ENCODE results near the gene COPS8.

The COPS8 gene

DNA sequence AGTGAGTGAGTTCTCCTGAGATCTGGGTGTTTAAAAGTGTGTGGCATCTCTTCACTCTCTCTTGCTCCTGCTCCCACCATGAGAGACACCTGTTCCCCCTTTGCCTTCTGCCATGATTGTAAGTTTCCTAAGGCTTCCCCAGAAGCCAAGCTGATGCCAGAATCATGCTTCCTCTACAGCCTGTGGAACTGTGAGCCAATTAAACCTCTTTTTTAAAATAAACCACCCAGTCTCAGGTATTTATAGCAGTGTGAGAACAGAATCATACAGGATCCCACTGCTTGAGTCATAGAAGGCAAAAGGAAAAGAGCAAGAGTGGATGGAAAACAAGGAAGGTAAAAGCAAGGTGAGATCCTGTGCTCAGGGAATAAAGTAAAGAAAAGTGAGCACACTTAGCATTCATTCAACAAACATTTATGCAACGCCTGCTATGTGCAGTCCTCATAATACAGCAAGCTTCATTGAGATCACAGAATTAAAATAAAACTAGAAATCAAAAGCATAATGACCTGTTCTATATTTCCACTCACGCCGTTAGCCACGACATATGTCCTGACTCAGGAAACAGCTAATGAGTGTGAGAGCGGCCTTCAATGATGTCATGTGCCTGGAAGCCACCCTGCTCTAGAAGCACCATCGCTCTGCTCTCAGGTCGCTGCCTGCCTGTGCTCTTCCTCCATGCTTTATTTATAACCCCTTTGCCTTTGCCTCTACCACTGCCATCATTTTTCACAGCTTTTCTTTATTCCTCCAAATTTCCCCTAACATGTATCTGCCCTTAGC is 11.3 kb upstream of the COPS8 start:
- no peaks in the 10 kb centered on the region for H3K4me1 ChIP-seq (ENCODE audit: control insufficient read depth in 1 of 2, insufficient read depth in 1 of 2, low read depth in 1 of 2, low read length in 1 of 2)
- no peak overlapping the region for H3K4me3 ChIP-seq (ENCODE audit: low read depth in 1 of 2, low read length in 1 of 2)
- no peaks in the 10 kb centered on the region for H3K36me3 ChIP-seq
- TF ChIP-seq CTCF (IDR thresholded peaks at IDR 0.05), result no peak
- H3K27ac ChIP-seq, result no peak overlapping the region
- H3K9me3 ChIP-seq, result no peaks in the 10 kb centered on the region
- no peaks in the 10 kb centered on the region for H3K27me3 ChIP-seq

DNA sequence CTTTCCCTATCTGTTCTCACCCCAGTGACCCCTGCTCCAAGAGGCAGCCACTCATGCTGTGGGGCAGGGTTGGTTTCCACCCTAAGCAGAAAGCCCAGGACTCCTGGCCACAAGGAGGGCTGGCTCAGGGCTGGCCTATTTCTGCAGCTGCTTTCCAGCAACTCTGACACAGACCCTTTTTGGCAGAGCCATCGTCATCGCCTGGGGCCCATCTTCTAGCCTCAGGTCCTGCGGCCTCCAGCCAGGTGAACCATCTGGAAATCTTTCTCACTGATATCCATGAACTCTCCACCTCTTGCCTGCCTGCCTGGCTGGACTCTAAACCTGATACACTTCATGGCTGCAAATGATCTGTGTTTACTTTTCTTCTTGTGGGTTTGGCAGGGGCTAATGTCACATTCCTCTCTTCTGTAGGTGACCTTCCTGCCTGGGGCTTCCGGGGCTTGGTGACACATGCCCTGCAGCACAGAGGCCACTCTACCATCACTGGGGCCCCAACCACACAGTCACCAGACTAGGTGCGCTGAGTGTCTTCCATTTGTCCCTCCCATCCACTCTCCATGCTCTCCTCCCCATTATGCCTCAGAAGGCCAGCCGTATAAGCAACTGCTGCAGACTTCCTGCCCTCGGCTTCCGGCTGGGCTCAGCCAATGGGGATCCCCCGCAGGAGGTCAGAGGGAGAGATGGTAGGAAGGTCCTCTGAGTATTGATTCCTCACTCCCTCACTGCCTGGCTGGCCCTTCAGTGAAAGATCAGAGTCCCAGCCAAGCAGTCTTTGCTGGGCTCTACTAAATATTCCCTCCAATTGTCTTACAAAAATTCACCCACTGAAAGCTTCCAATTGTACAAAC is 9.7 kb upstream of the COPS8 start:
- Histone ChIP-seq H3K9me3 (no peaks in the 10 kb centered on the region), H3K36me3 (no peaks in the 10 kb centered on the region), H3K4me1 (ENCODE audit: control insufficient read depth in 1 of 2, insufficient read depth in 1 of 2, low read depth in 1 of 2, low read length in 1 of 2) (no peaks in the 10 kb centered on the region), H3K27ac (no peak overlapping the region), H3K27me3 (no peaks in the 10 kb centered on the region), H3K4me3 (ENCODE audit: low read depth in 1 of 2, low read length in 1 of 2) (no peak overlapping the region)
- TF ChIP-seq CTCF (IDR thresholded peaks at IDR 0.05), result no peak

GRCh38 chr2:237081596-237081995 is 4.1 kb upstream of the COPS8 start:
- no peak overlapping the region for H3K4me3 ChIP-seq (ENCODE audit: low read depth in 1 of 2, low read length in 1 of 2)
- H3K9me3 ChIP-seq, result no peaks in the 10 kb centered on the region
- no peak for TF ChIP-seq CTCF (IDR thresholded peaks at IDR 0.05)
- H3K27ac ChIP-seq, result no peak overlapping the region
- no peaks in the 10 kb centered on the region for H3K36me3 ChIP-seq
- peaks cover 11 to 17% of the 10 kb centered on the region in 2 experiments for H3K4me1 ChIP-seq (ENCODE audit: control insufficient read depth in 1 of 2, insufficient read depth in 1 of 2, low read depth in 1 of 2, low read length in 1 of 2)
- H3K27me3 ChIP-seq, result no peaks in the 10 kb centered on the region

GRCh38 chr2:237083026-237083425 is 2.7 kb upstream of the COPS8 start:
- Histone ChIP-seq H3K4me1 (ENCODE audit: control insufficient read depth in 1 of 2, insufficient read depth in 1 of 2, low read depth in 1 of 2, low read length in 1 of 2) (peaks cover 14 to 19% of the 10 kb centered on the region in 2 experiments), H3K27me3 (no peaks in the 10 kb centered on the region), H3K36me3 (no peaks in the 10 kb centered on the region), H3K9me3 (no peaks in the 10 kb centered on the region), H3K4me3 (ENCODE audit: low read depth in 1 of 2, low read length in 1 of 2) (no peak overlapping the region), H3K27ac (no peak overlapping the region)
- no peak for TF ChIP-seq CTCF (IDR thresholded peaks at IDR 0.05)

GRCh38 chr2:237084444-237084843 is 1.2 kb upstream of the COPS8 start:
- Histone ChIP-seq H3K36me3 (no peaks in the 10 kb centered on the region), H3K27me3 (no peaks in the 10 kb centered on the region), H3K9me3 (no peaks in the 10 kb centered on the region), H3K27ac (no peak overlapping the region), H3K4me3 (ENCODE audit: low read depth in 1 of 2, low read length in 1 of 2) (peak overlapping the region in 1 of 2 experiments; percentile 79), H3K4me1 (ENCODE audit: control insufficient read depth in 1 of 2, insufficient read depth in 1 of 2, low read depth in 1 of 2, low read length in 1 of 2) (peaks cover 14 to 19% of the 10 kb centered on the region in 2 experiments)
- TF ChIP-seq CTCF (IDR thresholded peaks at IDR 0.05), result no peak

Measured in neutrophil (primary cell).